Upper lobe of left lung (tissue), 6 donors: ENCODE measurements around the gene AGAP1. TPM values are rescaled to one million over a fixed set of nuclear protein-coding genes. Genes with fewer than 3 reads are reported as not detected.

Source experiments
- ATAC-seq, 2 donors: fragments of 200-7000 bp; cut with Tn5 transposase; one replicate each; pipeline ENCODE4 v1.9.1; 2022; ENCODE audit warnings: mild to moderate bottlenecking in 2 of 2, moderate library complexity in 2 of 2; ENCODE audit not compliant: low FRiP score in 2 of 2
- DNase-seq, 2 donors: peaks; one replicate each; pipeline ENCODE4 v3.0.0-alpha.2; 2019 to 2020
- H3K27ac ChIP-seq, 4 donors: fragments of 200-600 bp; sonication (generic); one replicate each; pipeline ENCODE4 v1.5.1; 2016 to 2019
- H3K27me3 ChIP-seq, 4 donors: fragments of 200-600 bp; sonication (generic); one replicate each; pipeline ENCODE4 v1.5.1; 2017 to 2019
- H3K36me3 ChIP-seq, 4 donors: fragments of 200-600 bp; sonication (generic); one replicate each; pipeline ENCODE4 v1.5.1; 2016 to 2019
- H3K4me1 ChIP-seq, 4 donors: fragments of 200-600 bp; sonication (generic); one replicate each; pipeline ENCODE4 v1.5.1; 2018 to 2019
- H3K4me3 ChIP-seq, 4 donors: fragments of 200-600 bp; sonication (generic); one replicate each; pipeline ENCODE4 v1.5.1; 2017 to 2019; ENCODE audit warnings: mild to moderate bottlenecking in 2 of 4, moderate library complexity in 1 of 4
- H3K9me3 ChIP-seq, 4 donors: fragments of 200-600 bp; sonication (generic); one replicate each; pipeline ENCODE4 v1.5.1; 2018 to 2019
- EP300 ChIP-seq, 4 donors: sonication (generic); formaldehyde crosslinking; IDR thresholded peaks; one replicate each; pipeline ENCODE4 v1.5.1; 2017; ENCODE audit warnings: antibody characterized with exemption in 4 of 4, control low read depth in 2 of 4
- POLR2A ChIP-seq, 4 donors: fragments of 450-650 bp; IDR thresholded peaks; one replicate each; pipeline ENCODE4 v1.5.1; 2016 to 2017; ENCODE audit warnings: antibody characterized with exemption in 4 of 4, mild to moderate bottlenecking in 2 of 4
- POLR2AphosphoS5 ChIP-seq, 2 donors: sonication (generic); formaldehyde crosslinking; IDR thresholded peaks; one replicate each; pipeline ENCODE4 v1.5.1; 2017; ENCODE audit warnings: antibody characterized with exemption in 2 of 2
- WGBS, 2 donors: methylation state at CpG; one replicate each; pipeline ENCODE4 v1.1.5; 2017 to 2018; 5-methylcytosine and 5-hydroxymethylcytosine counted together
- total RNA-seq, 6 donors: library from RNA; depleted of rRNA in 4 of 6; stranded (reverse); fragments of >200 nt in 4 of 6; gene quantifications; one replicate each; pipeline versions ENCODE4 v1.1.0 to v1.2.1, GENCODE V29; 2016 to 2021
- TF ChIP-seq, protein P1 (sequence below), 6 experiments: fragments of 450-650 bp in 4 of 6; fragments of 200-600 bp in 2 of 6; sonication (generic) in 2 of 6; IDR thresholded peaks; one replicate each; pipeline ENCODE4 v1.5.1; 2016 to 2019; ENCODE audit warnings: antibody characterized with exemption in 6 of 6
- donor health status: DM: no; HTN: no; CAD: no; lungs with moderate emphysema.
- donor health status: DM: no; HTN: yes; CAD: no; lungs with severe emphysema.

AGAP1 gene
- total RNA-seq, 6 donors from 2014 or later: 25.5 to 45.1 (median 30.7) TPM

GRCh38 chr2:236161531-236161930 is 667.7 kb downstream of the AGAP1 start:
- TF ChIP-seq EP300 (IDR thresholded peaks at IDR 0.05) (no peak), POLR2AphosphoS5 (IDR thresholded peaks at IDR 0.05) (no peak), POLR2A (IDR thresholded peaks at IDR 0.05) (no peak)
- TF ChIP-seq, protein P1, sequence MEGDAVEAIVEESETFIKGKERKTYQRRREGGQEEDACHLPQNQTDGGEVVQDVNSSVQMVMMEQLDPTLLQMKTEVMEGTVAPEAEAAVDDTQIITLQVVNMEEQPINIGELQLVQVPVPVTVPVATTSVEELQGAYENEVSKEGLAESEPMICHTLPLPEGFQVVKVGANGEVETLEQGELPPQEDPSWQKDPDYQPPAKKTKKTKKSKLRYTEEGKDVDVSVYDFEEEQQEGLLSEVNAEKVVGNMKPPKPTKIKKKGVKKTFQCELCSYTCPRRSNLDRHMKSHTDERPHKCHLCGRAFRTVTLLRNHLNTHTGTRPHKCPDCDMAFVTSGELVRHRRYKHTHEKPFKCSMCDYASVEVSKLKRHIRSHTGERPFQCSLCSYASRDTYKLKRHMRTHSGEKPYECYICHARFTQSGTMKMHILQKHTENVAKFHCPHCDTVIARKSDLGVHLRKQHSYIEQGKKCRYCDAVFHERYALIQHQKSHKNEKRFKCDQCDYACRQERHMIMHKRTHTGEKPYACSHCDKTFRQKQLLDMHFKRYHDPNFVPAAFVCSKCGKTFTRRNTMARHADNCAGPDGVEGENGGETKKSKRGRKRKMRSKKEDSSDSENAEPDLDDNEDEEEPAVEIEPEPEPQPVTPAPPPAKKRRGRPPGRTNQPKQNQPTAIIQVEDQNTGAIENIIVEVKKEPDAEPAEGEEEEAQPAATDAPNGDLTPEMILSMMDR (IDR thresholded peaks at IDR 0.05): no peak
- no peak overlapping the region for H3K27ac ChIP-seq
- H3K4me3 ChIP-seq: no peak overlapping the region
- 80 to 83% methylated on average over 8 to 12 of the region's 12 CpGs for WGBS, 2 donors
- DNase-seq: no peak
- H3K9me3 ChIP-seq: no peaks in the 10 kb centered on the region
- H3K36me3 ChIP-seq: no peaks in the 10 kb centered on the region
- H3K4me1 ChIP-seq: peaks cover 22 to 41% (median 26%) of the 10 kb centered on the region in 4 donors
- no peak for ATAC-seq
- peaks cover 2 to 57% (median 33%) of the 10 kb centered on the region in 4 donors for H3K27me3 ChIP-seq

- H3K9me3 ChIP-seq: no peaks in the 10 kb centered on the region
- DNase-seq: no peak
- 51 to 52% methylated on average over 9 to 16 of the region's 16 CpGs for WGBS, 2 donors
- no peak overlapping the region for H3K27ac ChIP-seq
- H3K4me3 ChIP-seq: no peak overlapping the region
- TF ChIP-seq EP300 (IDR thresholded peaks at IDR 0.05) (no peak), POLR2A (IDR thresholded peaks at IDR 0.05) (no peak), POLR2AphosphoS5 (IDR thresholded peaks at IDR 0.05) (no peak)
- TF ChIP-seq, protein P1 (IDR thresholded peaks at IDR 0.05): no peak
- ATAC-seq: no peak
- H3K27me3 ChIP-seq: peaks cover 4 to 64% (median 37%) of the 10 kb centered on the region in 4 donors
- H3K4me1 ChIP-seq: peaks cover 29 to 48% (median 33%) of the 10 kb centered on the region in 4 donors
- no peaks in the 10 kb centered on the region for H3K36me3 ChIP-seq
Observed at GRCh38 chr2:236162031-236162845, 668.4 kb downstream of the AGAP1 start.

DNA sequence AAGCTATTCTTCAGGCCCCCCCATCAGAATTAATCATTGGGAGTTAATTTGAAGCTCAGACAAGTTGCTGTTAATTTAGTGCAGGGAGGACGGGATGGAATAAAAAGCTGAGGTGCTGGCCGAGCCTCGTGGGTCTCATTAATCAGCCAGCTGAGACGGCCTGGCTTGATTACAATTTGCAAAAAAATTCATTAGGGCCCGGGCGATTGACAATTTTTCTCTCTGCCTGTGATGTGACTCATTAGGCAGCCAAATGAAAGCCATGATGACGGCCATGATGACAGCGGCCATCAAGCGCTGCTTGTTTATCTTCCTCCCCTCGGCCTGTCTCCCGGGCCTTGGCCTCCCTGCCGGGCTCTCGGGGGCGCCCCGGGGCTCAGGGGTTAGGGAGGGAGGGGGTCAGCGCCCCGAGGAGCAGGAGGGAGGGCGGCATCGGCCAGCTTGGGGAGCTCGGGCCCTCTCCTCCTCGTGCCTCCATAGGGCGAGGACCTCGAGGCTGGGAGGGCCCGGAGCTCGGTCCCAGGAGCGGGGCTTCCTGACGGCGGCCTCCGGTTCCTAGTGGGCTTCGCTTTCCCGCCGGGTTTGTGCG is 669.1 kb downstream of the AGAP1 start:
- Histone ChIP-seq H3K9me3 (no peaks in the 10 kb centered on the region), H3K4me3 (no peak overlapping the region), H3K36me3 (no peaks in the 10 kb centered on the region), H3K27ac (no peak overlapping the region), H3K4me1 (peaks cover 36 to 56% (median 41%) of the 10 kb centered on the region in 4 donors), H3K27me3 (peaks cover 4 to 71% (median 45%) of the 10 kb centered on the region in 4 donors)
- 28 to 61% methylated on average over 7 to 31 of the region's 33 CpGs for WGBS, 2 donors
- TF ChIP-seq POLR2AphosphoS5 (IDR thresholded peaks at IDR 0.05) (no peak), POLR2A (IDR thresholded peaks at IDR 0.05) (no peak), EP300 (IDR thresholded peaks at IDR 0.05) (no peak)
- TF ChIP-seq, protein P1 (IDR thresholded peaks at IDR 0.05): no peak
- ATAC-seq: no peak
- peak in 1 of 2 donors; percentile 68 for DNase-seq

DNA sequence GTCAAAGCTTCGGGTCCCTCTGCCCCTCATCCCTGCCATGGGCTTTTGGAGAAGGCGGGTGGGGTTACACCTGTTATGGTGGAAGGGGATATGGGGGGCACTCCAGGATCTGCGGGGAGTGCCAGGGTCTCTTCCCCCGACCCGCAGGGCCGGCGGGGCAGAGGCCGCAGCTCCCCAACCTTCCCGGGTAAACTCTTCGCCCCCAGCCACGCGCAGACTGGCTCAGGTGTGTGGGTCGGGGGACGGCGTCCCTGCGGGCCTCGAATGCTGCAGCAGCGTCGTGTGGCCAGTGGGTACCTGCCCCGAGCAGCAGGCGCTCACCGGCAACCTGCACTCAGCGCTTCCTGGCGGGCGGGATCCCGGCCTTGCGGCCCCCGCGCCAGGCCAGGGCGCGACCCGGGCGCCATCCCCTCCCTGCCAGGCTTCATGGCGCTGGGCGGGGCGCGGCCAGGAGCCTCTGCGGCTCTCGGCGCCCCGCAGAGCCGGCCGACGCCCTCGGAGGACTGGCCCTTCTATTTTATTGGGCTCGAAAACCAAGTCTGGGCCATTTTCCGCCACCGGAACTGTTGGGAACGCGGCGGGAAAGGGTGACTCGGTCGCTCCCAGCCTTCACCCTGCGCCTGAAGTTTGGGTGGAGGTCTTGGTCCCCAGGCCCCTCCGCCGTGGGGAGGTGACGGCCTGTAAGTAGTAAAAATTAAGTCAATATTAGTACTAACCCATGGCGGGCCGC is 669.8 kb downstream of the AGAP1 start:
- Histone ChIP-seq H3K36me3 (no peaks in the 10 kb centered on the region), H3K27me3 (peaks cover 4 to 76% (median 51%) of the 10 kb centered on the region in 4 donors), H3K27ac (no peak overlapping the region), H3K4me3 (peak overlapping the region in 3 of 4 donors; percentile 17 to 40 (median 30)), H3K4me1 (peaks cover 43 to 62% (median 47%) of the 10 kb centered on the region in 4 donors), H3K9me3 (no peaks in the 10 kb centered on the region)
- WGBS, 2 donors: 3 to 4% methylated on average over 7 to 19 of the region's 59 CpGs
- TF ChIP-seq POLR2AphosphoS5 (IDR thresholded peaks at IDR 0.05) (no peak), EP300 (IDR thresholded peaks at IDR 0.05) (no peak), POLR2A (IDR thresholded peaks at IDR 0.05) (no peak)
- TF ChIP-seq, protein P1 (IDR thresholded peaks at IDR 0.05): no peak
- peak in 1 of 2 donors; percentile 77 for DNase-seq
- no peak for ATAC-seq
